ENCODE measurements around the gene KIF1C. TPM values are rescaled to one million over a fixed set of nuclear protein-coding genes. Genes with fewer than 3 reads are reported as not detected.

Gene KIF1C
- total and polyA plus RNA-seq, 9 of the 15 experiments (the other 6 are each of a cell fraction or from before 2014, with no cell fraction given) = 0.38 to 68.4 (median 25.1) TPM

GRCh38 chr17:4967539-4968485 lies 29.9 kb upstream of the KIF1C start, which contains the start of gene SPAG7 (continued):
- no peak for TF ChIP-seq HMG20A (CRISPR knock-in tag; conservative IDR thresholded peaks at IDR 0.05)
- TF ChIP-seq IRF9 (tag; IDR thresholded peaks at IDR 0.05) = no peak
- peak; percentile 38; the same call in 1 of the 2 replicates for TF ChIP-seq ELF2 (CRISPR knock-in tag; IDR thresholded peaks at IDR 0.05)
- TF ChIP-seq NR3C1 (CRISPR knock-in tag; IDR thresholded peaks at IDR 0.05) = no peak
- TF ChIP-seq MECOM (CRISPR knock-in tag; IDR thresholded peaks at IDR 0.05) = no peak
- peak; percentile 85 for TF ChIP-seq POLR2A (conservative IDR thresholded peaks at IDR 0.05)
- TF ChIP-seq CTBP1 (IDR thresholded peaks at IDR 0.05; ENCODE audit: borderline replicate concordance) = peak; percentile 31; the same call in 1 of the 2 replicates
- TF ChIP-seq PHF8 (IDR thresholded peaks at IDR 0.05; ENCODE audit: borderline replicate concordance, low read length) = peak; percentile 58
- TF ChIP-seq ILF3 (IDR thresholded peaks at IDR 0.05; ENCODE audit: borderline replicate concordance) = no peak
- peak; percentile 55 for TF ChIP-seq SUPT5H (IDR thresholded peaks at IDR 0.05)
- TF ChIP-seq ETV1 (tag; conservative IDR thresholded peaks at IDR 0.05; ENCODE audit: low read depth) = peak; percentile 26; the same call in 1 of the 2 replicates
- TF ChIP-seq ZNF696 (CRISPR knock-in tag; conservative IDR thresholded peaks at IDR 0.05) = no peak
- TF ChIP-seq CTCFL (IDR thresholded peaks at IDR 0.05; ENCODE audit: borderline replicate concordance, insufficient read depth, low read depth, low read length, poor library complexity, severe bottlenecking) = no peak
- TF ChIP-seq ZBTB5 (IDR thresholded peaks at IDR 0.05) = no peak
- no peak for TF ChIP-seq ZNF586 (CRISPR knock-in tag; conservative IDR thresholded peaks at IDR 0.05)

Measured in K562 (cell line).